ENCODE results near the gene COMTD1. TPM values are rescaled to one million over a fixed set of nuclear protein-coding genes. Genes with fewer than 3 reads are reported as not detected.
A peak's percentile ranks its signal among the peaks of the same experiment; 100 is the strongest.

The COMTD1 gene
- total and polyA plus RNA-seq, 2 of the 13 experiments (the other 11 are each of a cell fraction or from before 2014, with no cell fraction given) = 11.8 to 18.4 TPM

GRCh38 chr10:75230600-75231038 lies 5.1 kb downstream of the COMTD1 start:
- ChIA-PET POLR2A (interaction anchor here (0.9 to 5.0 kb wide), 3 partner anchors 16 to 43 kb away, joined by 3 to 29 read pairs (median 11); partner anchors contain the start of gene VDAC2), CTCF (ENCODE audit: low intra/inter-chr PET ratio, low total read pairs) (interaction anchor here (1.5 to 2.3 kb wide), 3 partner anchors 38 to 44 kb away, joined by 3 to 28 read pairs (median 4); no protein-coding TSS in a partner anchor)
- 32% methylated on average over 5 of the region's 5 CpGs for WGBS (ENCODE audit: low lambda C conversion rate)
- DNase-seq (ENCODE audit: low spot score) (peak; percentile 80), FAIRE-seq (peak; percentile 64), ATAC-seq (peak; percentile 15; the same call in 2 of the 3 replicates)
- H3K9ac ChIP-seq (ENCODE audit: insufficient read depth, low read depth, low read length) = no peak overlapping the region
- intact Hi-C loops (cut with micrococcal nuclease; ENCODE audit: unreplicated experiment) = loop anchor here (1.0 to 5.0 kb wide), 2 partner anchors 42 to 118 kb away; partner anchors contain the start of gene SAMD8
- H3K27me3 ChIP-seq (ENCODE audit: control insufficient read depth in 1 of 2, insufficient read depth in 2 of 2, low read length in 2 of 2) = no peaks in the 10 kb centered on the region
- no TSS peak for BruUV-seq (replicated peaks)
- H2AFZ ChIP-seq (ENCODE audit: low read length) = no peak overlapping the region
- in situ Hi-C loops (cut with HindIII; ENCODE audit: extremely low pct_ligation_motif_present, low pct_unique_long_range_greater_than_20kb) = loop anchor here (5.0 to 10.0 kb wide), 3 partner anchors 43 to 986 kb away; partner anchors contain the start of gene SAMD8
- H4K20me1 ChIP-seq (ENCODE audit: insufficient read depth, low read length) = peaks cover 22% of the 10 kb centered on the region
- H3K4me1 ChIP-seq (ENCODE audit: insufficient read depth, low read length) = peaks cover 42% of the 10 kb centered on the region
- no peaks in the 10 kb centered on the region for H3K9me3 ChIP-seq (ENCODE audit: low read length)
- peaks cover 10 to 59% of the 10 kb centered on the region in 2 experiments for H3K36me3 ChIP-seq (replicated peaks in 1 of 2; ENCODE audit: control insufficient read depth in 1 of 2, insufficient read depth in 2 of 2, low read length in 2 of 2)
- no peak overlapping the region for H3K4me2 ChIP-seq (ENCODE audit: low read depth, low read length)
- H3K4me3 ChIP-seq (replicated peaks in 1 of 3; ENCODE audit: insufficient read depth in 1 of 3, low read depth in 2 of 3, low read length in 3 of 3) = no peak overlapping the region
- H3K27ac ChIP-seq (ENCODE audit: extremely low read length, insufficient read depth, low read length) = no peak overlapping the region
- H3K79me2 ChIP-seq (ENCODE audit: insufficient read depth, low read length) = peaks cover 33% of the 10 kb centered on the region
- no peak for TF ChIP-seq ZNF251 (CRISPR knock-in tag; IDR thresholded peaks at IDR 0.05)
- no peak for TF ChIP-seq ZNF672 (CRISPR knock-in tag; IDR thresholded peaks at IDR 0.05)
- TF ChIP-seq FOXP4 (CRISPR knock-in tag; IDR thresholded peaks at IDR 0.05) = no peak
- TF ChIP-seq ZNF441 (CRISPR knock-in tag; IDR thresholded peaks at IDR 0.05; ENCODE audit: borderline replicate concordance) = no peak
- TF ChIP-seq ZFP62 (CRISPR knock-in tag; IDR thresholded peaks at IDR 0.05) = no peak
- TF ChIP-seq SRY (CRISPR knock-in tag; IDR thresholded peaks at IDR 0.05) = no peak
- TF ChIP-seq YY1 (IDR thresholded peaks at IDR 0.05; ENCODE audit: insufficient read depth, insufficient replicate concordance, low read depth, low read length) = no peak
- peak; percentile 66 for TF ChIP-seq STAG1 (CRISPR knock-in tag; IDR thresholded peaks at IDR 0.05)
- no peak for TF ChIP-seq ZNF180 (CRISPR knock-in tag; IDR thresholded peaks at IDR 0.05; ENCODE audit: borderline replicate concordance, low read depth)
- no peak for TF ChIP-seq ZFP91 (CRISPR knock-in tag; IDR thresholded peaks at IDR 0.05; ENCODE audit: borderline replicate concordance)
- no peak for TF ChIP-seq ZSCAN21 (CRISPR knock-in tag; IDR thresholded peaks at IDR 0.05; ENCODE audit: borderline replicate concordance)
- no peak for TF ChIP-seq ZKSCAN8 (CRISPR knock-in tag; IDR thresholded peaks at IDR 0.05; ENCODE audit: borderline replicate concordance)
- TF ChIP-seq ZNF264 (CRISPR knock-in tag; IDR thresholded peaks at IDR 0.05) = no peak
- TF ChIP-seq ZNF891 (CRISPR knock-in tag; IDR thresholded peaks at IDR 0.05) = no peak
- TF ChIP-seq DBP (CRISPR knock-in tag; IDR thresholded peaks at IDR 0.05; ENCODE audit: not compliant biosample characterization) = no peak
- no peak for TF ChIP-seq ZNF768 (CRISPR knock-in tag; IDR thresholded peaks at IDR 0.05)
- no peak for TF ChIP-seq ZNF782 (CRISPR knock-in tag; IDR thresholded peaks at IDR 0.05; ENCODE audit: borderline replicate concordance)
- TF ChIP-seq HOXA3 (CRISPR knock-in tag; IDR thresholded peaks at IDR 0.05) = no peak
- TF ChIP-seq TGIF2 (CRISPR knock-in tag; IDR thresholded peaks at IDR 0.05) = no peak
- TF ChIP-seq SRF (IDR thresholded peaks at IDR 0.05; ENCODE audit: low read depth, low read length) = no peak
- peak; percentile 35; the same call in 1 of the 2 replicates for TF ChIP-seq FOXA3 (CRISPR knock-in tag; IDR thresholded peaks at IDR 0.05)
- no peak for TF ChIP-seq ZZZ3 (CRISPR knock-in tag; IDR thresholded peaks at IDR 0.05; ENCODE audit: borderline replicate concordance)
